ENCODE results near the gene TRAK1.

Gene TRAK1

GRCh38 chr3:42068303-42069088 lies 22.7 kb upstream of the TRAK1 start:
- DNase-seq (ENCODE audit: low spot score): no peak
- no peak for FAIRE-seq

- DNase-seq (ENCODE audit: low spot score): no peak
- no peak for FAIRE-seq
These were observed 21.1 kb upstream of the TRAK1 start for GRCh38 chr3:42070089-42070488.

GRCh38 chr3:42070524-42070923 lies 20.6 kb upstream of the TRAK1 start:
- DNase-seq (ENCODE audit: low spot score): no peak
- no peak for FAIRE-seq

- FAIRE-seq (no peak), DNase-seq (ENCODE audit: low spot score) (peak; percentile 27)
These were observed 19.0 kb upstream of the TRAK1 start for GRCh38 chr3:42071904-42072812.

GRCh38 chr3:42072831-42073301 lies 18.3 kb upstream of the TRAK1 start:
- FAIRE-seq: no peak
- DNase-seq (ENCODE audit: low spot score): no peak

GRCh38 chr3:42077785-42078184 lies 13.4 kb upstream of the TRAK1 start:
- DNase-seq (ENCODE audit: low spot score) (no peak), FAIRE-seq (no peak)

GRCh38 chr3:42078677-42079076 lies 12.5 kb upstream of the TRAK1 start:
- FAIRE-seq (no peak), DNase-seq (ENCODE audit: low spot score) (no peak)

GRCh38 chr3:42079701-42080452 lies 11.3 kb upstream of the TRAK1 start:
- FAIRE-seq: no peak
- no peak for DNase-seq (ENCODE audit: low spot score)

- FAIRE-seq (peak; percentile 42), DNase-seq (ENCODE audit: low spot score) (peak; percentile 50)
These were observed 10.7 kb upstream of the TRAK1 start for GRCh38 chr3:42080453-42080872.

GRCh38 chr3:42081838-42082473 lies 9.2 kb upstream of the TRAK1 start:
- DNase-seq (ENCODE audit: low spot score): no peak

GRCh38 chr3:42084586-42084985 lies 6.6 kb upstream of the TRAK1 start:
- DNase-seq (ENCODE audit: low spot score): no peak

More at GRCh38 chr3:42081838-42082473, 9.2 kb upstream of the TRAK1 start:
- no peak for FAIRE-seq

GRCh38 chr3:42085641-42086376 lies 5.3 kb upstream of the TRAK1 start:
- DNase-seq (ENCODE audit: low spot score) (no peak), FAIRE-seq (no peak)

More at GRCh38 chr3:42084586-42084985, 6.6 kb upstream of the TRAK1 start:
- FAIRE-seq: no peak

- no peak for DNase-seq (ENCODE audit: low spot score)
- FAIRE-seq: no peak
These were observed 2.2 kb upstream of the TRAK1 start for GRCh38 chr3:42088803-42089530.

GRCh38 chr3:42092006-42092405 lies 849 bp downstream of the TRAK1 start:
- FAIRE-seq (no peak), DNase-seq (ENCODE audit: low spot score) (no peak)

- DNase-seq (ENCODE audit: low spot score): no peak
- no peak for FAIRE-seq
These were observed 3.0 kb downstream of the TRAK1 start for GRCh38 chr3:42094128-42094527.

- FAIRE-seq (no peak), DNase-seq (ENCODE audit: low spot score) (no peak)
These were observed 3.7 kb downstream of the TRAK1 start for GRCh38 chr3:42094691-42095391.

- FAIRE-seq: no peak
These were observed 4.4 kb downstream of the TRAK1 start for GRCh38 chr3:42095540-42095939.

GRCh38 chr3:42096796-42097565 lies 5.8 kb downstream of the TRAK1 start:
- no peak for FAIRE-seq
- DNase-seq (ENCODE audit: low spot score): no peak

More at GRCh38 chr3:42095540-42095939, 4.4 kb downstream of the TRAK1 start:
- no peak for DNase-seq (ENCODE audit: low spot score)
